RWPE2 (cell line): ENCODE measurements around the gene NOCT.
A peak's percentile ranks its signal among the peaks of the same experiment; 100 is the strongest.

Experiments used
- ATAC-seq: fragments of 200-7000 bp; cut with Tn5 transposase; 3 replicates; pipeline ENCODE4 v1.9.1; 2021; ENCODE audit warnings: low read depth
- DNase-seq: peaks from one replicate; pipeline ENCODE4 v3.0.0-alpha.2; 2020; ENCODE audit warnings: low spot score
- H3K27ac ChIP-seq: fragments of 450-650 bp; 2 replicates; pipeline ENCODE4 v1.5.1; 2017; ENCODE audit warnings: mild to moderate bottlenecking; ENCODE audit not compliant: poor library complexity, severe bottlenecking
- H3K27me3 ChIP-seq: fragments of 250-450 bp; sonication (Bioruptor Pico); 2 replicates; pipeline ENCODE4 v1.5.1; 2021; ENCODE audit warnings: mild to moderate bottlenecking, moderate library complexity; ENCODE audit not compliant: insufficient read depth, poor library complexity, severe bottlenecking
- H3K36me3 ChIP-seq: fragments of 250-450 bp; sonication (Bioruptor Pico); 2 replicates; pipeline ENCODE4 v1.5.1; 2020; ENCODE audit warnings: low read depth, mild to moderate bottlenecking, moderate library complexity
- H3K4me1 ChIP-seq: fragments of 250-450 bp; sonication (Bioruptor Pico); 2 replicates; pipeline ENCODE4 v1.5.1; 2021; ENCODE audit warnings: mild to moderate bottlenecking, moderate library complexity; ENCODE audit not compliant: insufficient read depth, poor library complexity, severe bottlenecking
- H3K4me3 ChIP-seq: fragments of 250-450 bp; sonication (Bioruptor Pico); 2 replicates; pipeline ENCODE4 v1.5.1; 2021; ENCODE audit warnings: mild to moderate bottlenecking, moderate library complexity; ENCODE audit not compliant: severe bottlenecking
- H3K9me3 ChIP-seq: fragments of 250-450 bp; sonication (Bioruptor Pico); 2 replicates; pipeline ENCODE4 v1.5.1; 2021; ENCODE audit warnings: mild to moderate bottlenecking, moderate library complexity; ENCODE audit not compliant: severe bottlenecking
- CTCF ChIP-seq: fragments of 450-650 bp; IDR thresholded peaks from one replicate; pipeline ENCODE4 v1.5.1; 2017; ENCODE audit warnings: mild to moderate bottlenecking, moderate library complexity; ENCODE audit not compliant: poor library complexity, severe bottlenecking

The NOCT gene

GRCh38 chr4:139082750-139083606, 67.4 kb downstream of the NOCT start:
- no peak for TF ChIP-seq CTCF
- peak; percentile 88 for ATAC-seq
- Histone ChIP-seq H3K4me3 (peak overlapping the region; percentile 90), H3K36me3 (no peaks in the 10 kb centered on the region; the same call in 1 of the 2 replicates), H3K27ac (peak overlapping the region; percentile 96), H3K27me3 (no peaks in the 10 kb centered on the region), H3K9me3 (no peaks in the 10 kb centered on the region), H3K4me1 (peaks cover 20% of the 10 kb centered on the region)
- DNase-seq: peak; percentile 92

GRCh38 chr4:139083607-139083955, 68.0 kb downstream of the NOCT start:
- peaks cover 20% of the 10 kb centered on the region for H3K4me1 ChIP-seq
- ATAC-seq (peak; percentile 33), DNase-seq (no peak)
- H3K4me3 ChIP-seq: peak overlapping the region; percentile 90
- TF ChIP-seq CTCF: no peak
- H3K27me3 ChIP-seq: no peaks in the 10 kb centered on the region
- H3K9me3 ChIP-seq: no peaks in the 10 kb centered on the region
- H3K27ac ChIP-seq: peak overlapping the region; percentile 96
- no peaks in the 10 kb centered on the region; the same call in 1 of the 2 replicates for H3K36me3 ChIP-seq

GRCh38 chr4:139083956-139084803, 68.6 kb downstream of the NOCT start:
- H3K4me3 ChIP-seq: peak overlapping the region; percentile 90
- no peak for TF ChIP-seq CTCF
- H3K27me3 ChIP-seq: no peaks in the 10 kb centered on the region
- peaks cover 20% of the 10 kb centered on the region for H3K4me1 ChIP-seq
- no peaks in the 10 kb centered on the region; the same call in 1 of the 2 replicates for H3K36me3 ChIP-seq
- peak overlapping the region; percentile 96 for H3K27ac ChIP-seq
- H3K9me3 ChIP-seq: no peaks in the 10 kb centered on the region
- DNase-seq (peak; percentile 94), ATAC-seq (peak; percentile 67)

GRCh38 chr4:139084804-139085093, 69.2 kb downstream of the NOCT start:
- peak overlapping the region; percentile 96 for H3K27ac ChIP-seq
- no peaks in the 10 kb centered on the region; the same call in 1 of the 2 replicates for H3K36me3 ChIP-seq
- DNase-seq (no peak), ATAC-seq (no peak)
- no peaks in the 10 kb centered on the region for H3K9me3 ChIP-seq
- peaks cover 20% of the 10 kb centered on the region for H3K4me1 ChIP-seq
- H3K27me3 ChIP-seq: no peaks in the 10 kb centered on the region
- peak overlapping the region; percentile 90 for H3K4me3 ChIP-seq
- no peak for TF ChIP-seq CTCF
